Erythroblast (primary cell): Measurements from ENCODE around the gene SNX27.

Experiments
- GATA1 ChIP-seq: IDR thresholded peaks from 2 replicates; pipeline ENCODE4 v1.6.1; 2011; ENCODE audit warnings: low read depth, mild to moderate bottlenecking, control low read depth, low read length, moderate library complexity
- POLR2A ChIP-seq: IDR thresholded peaks from 2 replicates; pipeline ENCODE4 v1.6.1; 2011; ENCODE audit warnings: mild to moderate bottlenecking, low read length

DNA sequence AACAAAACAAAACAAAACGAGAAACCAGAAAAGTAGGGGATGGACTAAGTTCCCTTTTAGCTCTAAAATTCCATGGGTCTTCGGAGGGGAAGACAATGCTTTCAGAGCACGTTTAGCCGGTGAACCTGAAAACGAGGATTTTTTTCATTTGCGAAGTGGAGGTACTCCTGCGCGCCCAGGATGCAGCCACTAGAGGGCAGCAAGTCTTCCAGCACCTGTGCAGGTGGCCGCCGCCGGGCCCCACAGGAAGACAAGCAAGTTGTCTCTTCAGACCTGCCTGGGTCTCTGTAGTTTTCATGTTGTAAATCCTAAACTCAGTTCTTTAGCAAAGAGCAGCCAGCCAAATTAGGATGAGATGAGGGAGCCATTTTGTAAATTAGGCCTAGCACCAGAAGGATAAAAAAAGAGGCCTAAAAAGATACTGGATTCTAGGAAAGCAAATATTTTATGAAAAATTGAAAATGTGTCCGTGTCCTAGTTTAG is 17.7 kb upstream of the SNX27 start:
- TF ChIP-seq POLR2A (no peak), GATA1 (no peak)
